Measurements from ENCODE around the gene TRPM3.

- no peak for TF ChIP-seq POLR2A (IDR thresholded peaks at IDR 0.05; ENCODE audit: insufficient read depth in 1 of 2, low read depth in 2 of 2, low read length in 2 of 2)
- no peak for TF ChIP-seq FOXM1 (CRISPR knock-in tag; IDR thresholded peaks at IDR 0.05)
- no peak for TF ChIP-seq ZNF883 (CRISPR knock-in tag; IDR thresholded peaks at IDR 0.05; ENCODE audit: not compliant biosample characterization)
Measured at GRCh38 chr9:71025201-71025600, 96.2 kb downstream of the TRPM3 start.

All from HepG2 (cell line).